IMR-90 (cell line): ENCODE results near the gene FREM3. TPM values are rescaled to one million over a fixed set of nuclear protein-coding genes. Genes with fewer than 3 reads are reported as not detected.

Source experiments
- ATAC-seq: fragments of 200-7000 bp; cut with Tn5 transposase; 2 replicates; pipeline ENCODE4 v1.9.1; 2020; ENCODE audit warnings: low read depth, mild to moderate bottlenecking, moderate library complexity
- Bru-seq: library from RNA; stranded (reverse); fragments of 400-500 nt; gene quantifications from one replicate; lab custom pipeline; 2021; lab: Mats Ljungman, UMichigan
- BruChase-seq, 2 experiments: library from RNA; stranded (reverse); fragments of 400-500 nt; gene quantifications; one replicate each; lab custom pipeline; 2021; lab: Mats Ljungman, UMichigan
- BruUV-seq: library from RNA; stranded (reverse); fragments of 400-500 nt; replicated peaks from 2 replicates; lab custom pipeline; 2021; lab: Mats Ljungman, UMichigan
- CTCF ChIA-PET: fragments of 300-600 bp; formaldehyde crosslinking; extraction: SDS; loops from one replicate; lab custom pipeline; 2021; ENCODE audit warnings: antibody characterized with exemption; lab: Yijun Ruan, JAX
- POLR2A ChIA-PET: fragments of 300-600 bp; sonication (Branson Sonifier 250); formaldehyde crosslinking; loops from one replicate; lab custom pipeline; 2022; ENCODE audit warnings: antibody characterized with exemption; ENCODE audit not compliant: unreplicated experiment; lab: Charles Lee
- DNase-seq: peaks from one replicate; pipeline ENCODE4 v3.0.0; 2013
- H2AFZ ChIP-seq: replicated peaks from 2 replicates; pipeline ENCODE3; 2013; ENCODE audit warnings: low read length, mild to moderate bottlenecking; ENCODE audit not compliant: poor library complexity
- H2AK5ac ChIP-seq: 2 replicates; pipeline ENCODE4 v1.6.1; 2013; ENCODE audit warnings: low read depth, low read length, inconsistent platforms
- H2AK9ac ChIP-seq: replicated peaks from 2 replicates; pipeline ENCODE3; 2013; ENCODE audit warnings: mild to moderate bottlenecking, low read depth, low read length, moderate library complexity; ENCODE audit not compliant: poor library complexity
- H2BK120ac ChIP-seq: 2 replicates; pipeline ENCODE4 v1.6.1; 2013; ENCODE audit warnings: low read depth, low read length, inconsistent platforms
- H2BK15ac ChIP-seq: 3 replicates; pipeline ENCODE4 v1.6.1; 2013; ENCODE audit warnings: low read depth, low read length, inconsistent platforms
- H2BK20ac ChIP-seq: 2 replicates; pipeline ENCODE4 v1.6.1; 2013; ENCODE audit warnings: low read depth, mild to moderate bottlenecking, inconsistent platforms, low read length, moderate library complexity
- H2BK5ac ChIP-seq: 2 replicates; pipeline ENCODE4 v1.6.1; 2013; ENCODE audit warnings: mild to moderate bottlenecking, low read depth, low read length, inconsistent platforms; ENCODE audit not compliant: poor library complexity, severe bottlenecking
- H3K14ac ChIP-seq: replicated peaks from 2 replicates; pipeline ENCODE4 v1.6.1; 2013; ENCODE audit warnings: low read depth, low read length, inconsistent platforms
- H3K18ac ChIP-seq: 2 replicates; pipeline ENCODE4 v1.6.1; 2013; ENCODE audit warnings: low read depth, low read length, control low read depth
- H3K23ac ChIP-seq: 2 replicates; pipeline ENCODE4 v1.6.1; 2013; ENCODE audit warnings: low read depth, low read length, inconsistent platforms
- H3K27ac ChIP-seq: 2 replicates; pipeline ENCODE4 v1.5.1; 2013; ENCODE audit warnings: mild to moderate bottlenecking, control low read depth, low read length; ENCODE audit not compliant: insufficient read depth
- H3K27me3 ChIP-seq: 2 replicates; pipeline ENCODE4 v1.6.1; 2013; ENCODE audit warnings: low read length; ENCODE audit not compliant: control insufficient read depth, insufficient read depth
- H3K36me3 ChIP-seq: 2 replicates; pipeline ENCODE4 v1.6.1; 2013; ENCODE audit warnings: low read length, mixed read lengths; ENCODE audit not compliant: control insufficient read depth, insufficient read depth
- H3K4ac ChIP-seq: 2 replicates; pipeline ENCODE4 v1.6.1; 2013; ENCODE audit warnings: low read depth, low read length, inconsistent platforms
- H3K4me1 ChIP-seq: 2 replicates; pipeline ENCODE4 v1.6.1; 2013; ENCODE audit warnings: low read length, mixed read lengths; ENCODE audit not compliant: control insufficient read depth, insufficient read depth
- H3K4me2 ChIP-seq: 2 replicates; pipeline ENCODE4 v1.6.1; 2013; ENCODE audit warnings: low read depth, mild to moderate bottlenecking, control low read depth, low read length, moderate library complexity
- H3K4me3 ChIP-seq: 2 replicates; pipeline ENCODE4 v1.5.1; 2013; ENCODE audit warnings: low read depth, mild to moderate bottlenecking, control low read depth, low read length, moderate library complexity; ENCODE audit not compliant: insufficient read depth
- H3K56ac ChIP-seq: 2 replicates; pipeline ENCODE4 v1.6.1; 2013; ENCODE audit warnings: low read length, inconsistent platforms; ENCODE audit not compliant: insufficient read depth; ENCODE audit errors: extremely low read depth
- H3K79me1 ChIP-seq, 2 experiments: 2 replicates each; pipeline ENCODE4 v1.6.1; 2013; ENCODE audit warnings: low read length in 2 of 2, inconsistent platforms in 1 of 2, low read depth in 1 of 2
- H3K9ac ChIP-seq: 2 replicates; pipeline ENCODE4 v1.6.1; 2013; ENCODE audit warnings: low read depth, low read length, control low read depth
- H3K9me1 ChIP-seq: 2 replicates; pipeline ENCODE4 v1.6.1; 2013; ENCODE audit warnings: low read length, inconsistent platforms; ENCODE audit not compliant: insufficient read depth
- H3K9me3 ChIP-seq: 2 replicates; pipeline ENCODE4 v1.6.1; 2013; ENCODE audit warnings: low read length; ENCODE audit not compliant: control insufficient read depth, insufficient read depth
- H4K20me1 ChIP-seq: 2 replicates; pipeline ENCODE4 v1.6.1; 2013; ENCODE audit warnings: low read length, inconsistent platforms; ENCODE audit not compliant: insufficient read depth
- H4K5ac ChIP-seq: 2 replicates; pipeline ENCODE4 v1.6.1; 2013; ENCODE audit warnings: mild to moderate bottlenecking, low read depth, low read length, control low read depth
- H4K8ac ChIP-seq, 2 experiments: 2 replicates each; pipeline ENCODE4 v1.6.1; 2013; ENCODE audit warnings: low read depth in 2 of 2, low read length in 2 of 2, control low read depth in 1 of 2, inconsistent platforms in 1 of 2
- H4K91ac ChIP-seq: 2 replicates; pipeline ENCODE4 v1.6.1; 2013; ENCODE audit warnings: low read depth, low read length, inconsistent platforms; ENCODE audit not compliant: insufficient read depth
- CEBPB ChIP-seq: IDR thresholded peaks from 2 replicates; pipeline ENCODE4 v1.6.1; 2012; ENCODE audit warnings: low read depth, low read length, improper control_type of control experiment
- CHD1 ChIP-seq: IDR thresholded peaks from 2 replicates; pipeline ENCODE4 v1.6.1; 2012; ENCODE audit warnings: low read depth, low read length, improper control_type of control experiment
- CTCF ChIP-seq: conservative IDR thresholded peaks from 2 replicates; pipeline ENCODE4 v1.5.1; 2012; ENCODE audit warnings: mild to moderate bottlenecking, low read depth, low read length, improper control_type of control experiment
- ELK1 ChIP-seq: fragments of 150-350 bp; IDR thresholded peaks from 2 replicates; pipeline ENCODE4 v1.6.1; 2016; ENCODE audit warnings: low read depth, mild to moderate bottlenecking, low read length, moderate library complexity, borderline replicate concordance
- MAFK ChIP-seq: IDR thresholded peaks from 2 replicates; pipeline ENCODE4 v1.6.1; 2012; ENCODE audit warnings: low read depth, low read length, improper control_type of control experiment
- MAZ ChIP-seq: IDR thresholded peaks from 2 replicates; pipeline ENCODE4 v1.6.1; 2012; ENCODE audit warnings: low read depth, mild to moderate bottlenecking, low read length, improper control_type of control experiment, moderate library complexity, borderline replicate concordance
- MXI1 ChIP-seq: IDR thresholded peaks from 2 replicates; pipeline ENCODE4 v1.6.1; 2012; ENCODE audit warnings: low read depth, mild to moderate bottlenecking, low read length, moderate library complexity, borderline replicate concordance
- WGBS, 2 experiments: methylation state at CpG; one replicate each; pipeline versions ENCODE4 v1.1.5 to v1.1.7; 2013; ENCODE audit warnings: missing lambda C conversion rate in 2 of 2; ENCODE audit not compliant: insufficient read length in 1 of 2; ENCODE audit errors: extremely low coverage in 2 of 2; 5-methylcytosine and 5-hydroxymethylcytosine counted together
- dilution Hi-C: fragments of 300-500 bp; cut with HindIII; formaldehyde crosslinking; loops from one replicate; pipeline ENCODE4 v1.14.3; 2018; ENCODE audit warnings: low sequenced_read_pairs; ENCODE audit not compliant: unreplicated experiment
- in situ Hi-C: fragments of 300-500 bp; cut with MboI; formaldehyde crosslinking; loops from 3 replicates; pipeline ENCODE4 v1.14.3; 2019; ENCODE audit warnings: low sequenced_read_pairs, inconsistent platforms, mixed read lengths
- intact Hi-C: fragments of 100-400 bp; cut with micrococcal nuclease; formaldehyde crosslinking; loops from 2 replicates; pipeline ENCODE4 v1.10.0; 2022
- long read RNA-seq: library from polyadenylated mRNA; unstranded; transcript quantifications from one replicate; pipeline ENCODE4 v2.0.0, GENCODE V29; 2021; ENCODE audit not compliant: unreplicated experiment
- polyA plus RNA-seq, 3 experiments: library from polyadenylated mRNA; depleted of rRNA; stranded (reverse); fragments of >200 nt; gene quantifications; 2 replicates each; pipeline ENCODE4 v1.2.3, GENCODE V29; 2012; ENCODE audit warnings: low replicate concordance in 1 of 3
- total RNA-seq: library from RNA; depleted of rRNA; stranded (reverse); fragments of >200 nt; gene quantifications from 2 replicates; pipeline ENCODE4 v1.2.3, GENCODE V29; 2012; rRNA removed

The FREM3 gene
- total RNA-seq (not detected in 2 replicates), polyA plus RNA-seq (2012; rRNA removed) (not detected in 2 replicates), Bru-seq, nascent RNA (percentile 1 among the genes with signal in this experiment), BruChase-seq, experiment 1, labeled RNA remaining after a 6-hour chase (not detected), BruChase-seq, experiment 2, labeled RNA remaining after a 2-hour chase (not detected)
- not detected in 2 replicates for polyA plus RNA-seq (2012; cell fraction: cytosol; rRNA removed)
- polyA plus RNA-seq (2012; cell fraction: nucleus; rRNA removed; ENCODE audit: low replicate concordance) = not detected in 2 replicates
- long read RNA-seq = 0 reads

- no peak within 1 kb of the TSS for H3K4ac ChIP-seq
- DNase-seq = no peak
- in situ Hi-C loops (no loop called here), dilution Hi-C loops (no loop called here), intact Hi-C loops (no loop called here)
- ChIA-PET POLR2A (no interaction called here), CTCF (interaction anchor here (0.5 kb wide), 1 partner anchor 296 kb away, joined by 3 read pairs; no protein-coding TSS in a partner anchor)
- no peak within 1 kb of the TSS for H4K5ac ChIP-seq
- H2AK5ac ChIP-seq = no peak within 1 kb of the TSS
- H3K18ac ChIP-seq = no peak within 1 kb of the TSS
- no peak within 1 kb of the TSS for H2BK15ac ChIP-seq
- no peaks in the 10 kb centered on the region for H3K9me1 ChIP-seq
- H2AFZ ChIP-seq = peak within 1 kb of the TSS; percentile 38
- TF ChIP-seq ELK1 (no peak), MAFK (no peak), CEBPB (no peak), MAZ (no peak), CHD1 (no peak), MXI1 (no peak), CTCF (no peak)
- no peak within 1 kb of the TSS for H2BK120ac ChIP-seq
- no peak within 1 kb of the TSS for H2BK20ac ChIP-seq
- WGBS, 2 experiments = 1% methylated on average over 36 of the region's 64 CpGs; no CpG with 5 or more reads in 1 of the 2 experiments
- no peaks in the 10 kb centered on the region for H3K79me1 ChIP-seq
- H3K36me3 ChIP-seq = no peaks in the 10 kb centered on the region
- no peak within 1 kb of the TSS for H4K91ac ChIP-seq
- no peak within 1 kb of the TSS for H3K23ac ChIP-seq
- H3K56ac ChIP-seq = no peak within 1 kb of the TSS
- H3K27me3 ChIP-seq = peaks cover 16% of the 10 kb centered on the region
- no peak within 1 kb of the TSS for H4K8ac ChIP-seq
- no peak within 1 kb of the TSS for H2AK9ac ChIP-seq
- no peak within 1 kb of the TSS for H3K4me2 ChIP-seq
- ATAC-seq = no peak
- no peak within 1 kb of the TSS for H2BK5ac ChIP-seq
- H4K20me1 ChIP-seq = no peaks in the 10 kb centered on the region
- BruUV-seq = no TSS peak
- no peaks in the 10 kb centered on the region for H3K9me3 ChIP-seq
- no peak within 1 kb of the TSS for H3K9ac ChIP-seq
- no peak within 1 kb of the TSS for H3K14ac ChIP-seq
- no peak within 1 kb of the TSS for H3K4me3 ChIP-seq
- no peaks in the 10 kb centered on the region for H3K4me1 ChIP-seq
- H3K27ac ChIP-seq = no peak within 1 kb of the TSS
Measured at GRCh38 chr4:143700416-143701352, at the start of gene FREM3. Gene FREM3, minus strand, starts transcription at chr4:143700675. Its CDS starts 0 bp downstream, at chr4:143700675.
